ENCODE data around the gene ZNF100. TPM values are rescaled to one million over a fixed set of nuclear protein-coding genes. Genes with fewer than 3 reads are reported as not detected.
"Not testable (repeated sequence)": the region's sequence is repeated elsewhere in the genome, so short reads cannot be mapped to it uniquely, and the experiment has no call there.

Gene ZNF100
- 25.0 TPM for total RNA-seq (2013)
- polyA plus RNA-seq: 10 to 100 TPM in 1 of 3 donors, 1 to 10 TPM in 2; 2.1 to 10.8 (median 8.6) TPM
- 1.9 and 3.6 TPM in 2 replicates for polyA minus RNA-seq
- total RNA-seq: 16.4 to 38.1 (median 29.2) reads per million in 11 experiments

- Histone ChIP-seq H3K4me3 (replicated peaks in 1 of 3; ENCODE audit: low read depth in 2 of 3, low read length in 3 of 3) (peak within 1 kb of the TSS; percentile 86 to 98 (median 95)), H3K9me3 (replicated peaks in 1 of 2; ENCODE audit: control insufficient read depth in 1 of 2, insufficient read depth in 1 of 2, low read length in 2 of 2) (peaks cover 24 to 49% of the 10 kb centered on the region in 2 donors), H3K27ac (ENCODE audit: low read depth in 1 of 2, low read length in 2 of 2) (peak within 1 kb of the TSS; percentile 95 to 98), H4K20me1 (ENCODE audit: insufficient read depth, low read length) (no peaks in the 10 kb centered on the region), H3K27me3 (ENCODE audit: control insufficient read depth in 2 of 2, insufficient read depth in 2 of 2, low read length in 2 of 2) (no peaks in the 10 kb centered on the region), H2AFZ (ENCODE audit: insufficient read depth, low read depth, low read length, poor library complexity, severe bottlenecking) (peak within 1 kb of the TSS; percentile 95), H3K4me2 (replicated peaks; ENCODE audit: extremely low read depth, low read length, poor library complexity, severe bottlenecking) (peak within 1 kb of the TSS; percentile 84), H3K79me2 (ENCODE audit: insufficient read depth, low read length) (peaks cover 42% of the 10 kb centered on the region), H3K9ac (ENCODE audit: insufficient read depth, low read length, poor library complexity, severe bottlenecking) (peak within 1 kb of the TSS; percentile 96), H3K4me1 (ENCODE audit: control insufficient read depth in 1 of 2, insufficient read depth in 2 of 2, low read length in 2 of 2) (peaks cover 12 to 14% of the 10 kb centered on the region in 2 donors), H3K36me3 (replicated peaks in 1 of 2; ENCODE audit: control insufficient read depth in 1 of 2, insufficient read depth in 2 of 2, low read length in 2 of 2) (peaks cover 29 to 36% of the 10 kb centered on the region in 2 donors)
- Mint-ChIP-seq H3K4me3 (peak within 1 kb of the TSS; percentile 99 to 100), H3K36me3 (peaks cover 35 to 36% of the 10 kb centered on the region in 2 donors), H3K27ac (peak within 1 kb of the TSS; percentile 95 to 99 (median 98)), H3K4me1 (peaks cover 12% of the 10 kb centered on the region), H3K27me3 (ENCODE audit: low read depth in 3 of 3) (no peaks in the 10 kb centered on the region), H3K9me3 (peaks cover 24 to 65% (median 52%) of the 10 kb centered on the region in 7 donors)
- DNase-seq: peak; percentile 84 to 89 (median 86)
- intact Hi-C loops (cut with micrococcal nuclease): loop anchor here (5.0 to 10.0 kb wide), 4 partner anchors 68 to 262 kb away; partner anchors contain the start of genes ZNF43 (in 2 of the 2) and ZNF429 (in 1 of the 2)
- under 1% methylated on average over 30 of the region's 35 CpGs for WGBS (ENCODE audit: insufficient coverage)
- TF ChIP-seq CTCF (IDR thresholded peaks at IDR 0.05): no peak
These were observed at the start of gene ZNF100 for GRCh38 chr19:21767065-21767800. Gene ZNF100, minus strand, starts transcription at chr19:21767579. Its CDS starts 150 bp downstream, at chr19:21767429.

DNA sequence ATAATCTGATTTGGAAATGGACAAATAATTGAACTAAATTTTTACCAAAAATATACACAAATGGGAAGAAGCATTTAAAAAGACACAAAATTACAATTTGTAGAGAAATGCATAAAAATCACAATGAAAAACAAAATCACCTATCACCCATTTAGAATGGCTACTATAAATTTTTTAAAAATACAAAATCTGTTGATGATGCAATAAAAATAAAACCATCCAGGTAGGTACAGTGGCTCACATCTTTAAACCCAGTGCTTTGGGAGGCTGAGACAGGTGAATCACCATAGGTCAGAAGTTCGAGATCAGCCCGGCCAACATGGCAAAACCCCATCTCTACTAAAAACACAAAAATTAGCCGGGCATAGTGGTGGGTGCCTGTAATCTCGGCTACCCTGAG is 45.1 kb upstream of the ZNF100 start:
- Histone ChIP-seq H3K27ac (ENCODE audit: low read depth in 1 of 2, low read length in 2 of 2) (no peak overlapping the region), H4K20me1 (ENCODE audit: insufficient read depth, low read length) (no peaks in the 10 kb centered on the region), H3K27me3 (ENCODE audit: control insufficient read depth in 2 of 2, insufficient read depth in 2 of 2, low read length in 2 of 2) (no peaks in the 10 kb centered on the region), H3K36me3 (replicated peaks in 1 of 2; ENCODE audit: control insufficient read depth in 1 of 2, insufficient read depth in 2 of 2, low read length in 2 of 2) (peaks cover 74 to 95% of the 10 kb centered on the region in 2 donors), H3K9me3 (replicated peaks in 1 of 2; ENCODE audit: control insufficient read depth in 1 of 2, insufficient read depth in 1 of 2, low read length in 2 of 2) (peaks cover 55 to 97% of the 10 kb centered on the region in 2 donors), H3K4me2 (replicated peaks; ENCODE audit: extremely low read depth, low read length, poor library complexity, severe bottlenecking) (no peak overlapping the region), H2AFZ (ENCODE audit: insufficient read depth, low read depth, low read length, poor library complexity, severe bottlenecking) (no peak overlapping the region), H3K4me3 (replicated peaks in 1 of 3; ENCODE audit: low read depth in 2 of 3, low read length in 3 of 3) (peak overlapping the region in 1 of 3 experiments; percentile 25), H3K4me1 (ENCODE audit: control insufficient read depth in 1 of 2, insufficient read depth in 2 of 2, low read length in 2 of 2) (no peaks in the 10 kb centered on the region), H3K79me2 (ENCODE audit: insufficient read depth, low read length) (no peaks in the 10 kb centered on the region), H3K9ac (ENCODE audit: insufficient read depth, low read length, poor library complexity, severe bottlenecking) (no peak overlapping the region)
- Mint-ChIP-seq H3K27me3 (ENCODE audit: low read depth in 3 of 3) (peaks cover 0 to 2% (median 0%) of the 10 kb centered on the region in 3 donors), H3K9me3 (peaks cover 30 to 93% (median 89%) of the 10 kb centered on the region in 7 donors), H3K36me3 (peaks cover 67 to 78% of the 10 kb centered on the region in 2 donors), H3K4me1 (no peaks in the 10 kb centered on the region), H3K27ac (no peak overlapping the region), H3K4me3 (no peak overlapping the region)
- no CpG with 5 or more reads among the region's 4 CpGs for WGBS (ENCODE audit: insufficient coverage)
- intact Hi-C loops (cut with micrococcal nuclease): no loop called here
- no peak for DNase-seq
- TF ChIP-seq CTCF (IDR thresholded peaks at IDR 0.05): no peak

- WGBS (ENCODE audit: insufficient coverage): no CpG with 5 or more reads among the region's 3 CpGs
- Mint-ChIP-seq H3K36me3 (peaks cover 39 to 43% of the 10 kb centered on the region in 2 donors), H3K9me3 (peaks cover 27 to 91% (median 84%) of the 10 kb centered on the region in 7 donors)
- H3K4me3 Mint-ChIP-seq; DNase-seq; H3K27ac Mint-ChIP-seq; H3K4me2 ChIP-seq (replicated peaks; ENCODE audit: extremely low read depth, low read length, poor library complexity, severe bottlenecking); H3K27me3 Mint-ChIP-seq (ENCODE audit: low read depth in 3 of 3); H3K27ac ChIP-seq (ENCODE audit: low read depth in 1 of 2, low read length in 2 of 2); H2AFZ ChIP-seq (ENCODE audit: insufficient read depth, low read depth, low read length, poor library complexity, severe bottlenecking); H3K27me3 ChIP-seq (ENCODE audit: control insufficient read depth in 2 of 2, insufficient read depth in 2 of 2, low read length in 2 of 2); H3K4me1 ChIP-seq (ENCODE audit: control insufficient read depth in 1 of 2, insufficient read depth in 2 of 2, low read length in 2 of 2); H4K20me1 ChIP-seq (ENCODE audit: insufficient read depth, low read length); intact Hi-C loops (cut with micrococcal nuclease); H3K9ac ChIP-seq (ENCODE audit: insufficient read depth, low read length, poor library complexity, severe bottlenecking); H3K79me2 ChIP-seq (ENCODE audit: insufficient read depth, low read length); H3K4me1 Mint-ChIP-seq: not testable (repeated sequence)
- Histone ChIP-seq H3K9me3 (replicated peaks in 1 of 2; ENCODE audit: control insufficient read depth in 1 of 2, insufficient read depth in 1 of 2, low read length in 2 of 2) (peaks cover 45 to 97% of the 10 kb centered on the region in 2 donors), H3K4me3 (replicated peaks in 1 of 3; ENCODE audit: low read depth in 2 of 3, low read length in 3 of 3) (peak overlapping the region in 1 of 3 experiments; percentile 10), H3K36me3 (replicated peaks in 1 of 2; ENCODE audit: control insufficient read depth in 1 of 2, insufficient read depth in 2 of 2, low read length in 2 of 2) (peaks cover 42 to 57% of the 10 kb centered on the region in 2 donors)
These were observed 41.1 kb upstream of the ZNF100 start for GRCh38 chr19:21808400-21809000.
